Esophagus muscularis mucosa (tissue), 3 donors: ENCODE measurements around the gene GAREM1.

Experiments
- POLR2A ChIP-seq: fragments of 450-650 bp; IDR thresholded peaks from one replicate; pipeline ENCODE4 v1.6.1; 2017; ENCODE audit warnings: antibody characterized with exemption, moderate library complexity, mild to moderate bottlenecking, low read depth
- POLR2AphosphoS5 ChIP-seq, 2 donors: sonication (generic); formaldehyde crosslinking; IDR thresholded peaks; one replicate each; pipeline ENCODE4 v1.6.1; 2017; ENCODE audit warnings: antibody characterized with exemption in 2 of 2
- TF ChIP-seq, protein P1 (sequence below), 3 experiments: fragments of 200-600 bp in 2 of 3; fragments of 450-650 bp in 1 of 3; sonication (generic) in 2 of 3; IDR thresholded peaks; one replicate each; pipeline ENCODE4 v1.5.1; 2017 to 2019; ENCODE audit warnings: antibody characterized with exemption in 3 of 3, mild to moderate bottlenecking in 2 of 3, moderate library complexity in 1 of 3

DNA sequence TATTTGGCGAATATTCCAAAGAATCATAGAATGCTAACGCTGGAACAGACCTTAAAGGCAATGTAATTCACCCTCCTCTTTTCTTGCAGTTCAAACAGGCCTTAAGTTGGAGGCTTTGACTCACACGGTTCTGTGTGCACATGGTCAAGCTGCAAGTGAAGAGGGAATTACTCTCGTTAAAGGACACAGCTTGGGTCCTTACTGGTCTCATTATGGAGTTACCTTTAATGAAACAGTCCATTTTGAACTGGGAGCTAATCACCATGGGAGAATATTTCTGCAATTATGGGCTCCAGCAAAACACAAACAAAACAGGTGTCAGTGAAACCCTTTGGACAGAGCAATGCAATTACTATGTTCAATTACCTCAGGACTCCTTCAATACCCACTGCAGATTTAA, 135.5 kb downstream of the GAREM1 start:
- TF ChIP-seq POLR2A: no peak
- TF ChIP-seq, protein P1, sequence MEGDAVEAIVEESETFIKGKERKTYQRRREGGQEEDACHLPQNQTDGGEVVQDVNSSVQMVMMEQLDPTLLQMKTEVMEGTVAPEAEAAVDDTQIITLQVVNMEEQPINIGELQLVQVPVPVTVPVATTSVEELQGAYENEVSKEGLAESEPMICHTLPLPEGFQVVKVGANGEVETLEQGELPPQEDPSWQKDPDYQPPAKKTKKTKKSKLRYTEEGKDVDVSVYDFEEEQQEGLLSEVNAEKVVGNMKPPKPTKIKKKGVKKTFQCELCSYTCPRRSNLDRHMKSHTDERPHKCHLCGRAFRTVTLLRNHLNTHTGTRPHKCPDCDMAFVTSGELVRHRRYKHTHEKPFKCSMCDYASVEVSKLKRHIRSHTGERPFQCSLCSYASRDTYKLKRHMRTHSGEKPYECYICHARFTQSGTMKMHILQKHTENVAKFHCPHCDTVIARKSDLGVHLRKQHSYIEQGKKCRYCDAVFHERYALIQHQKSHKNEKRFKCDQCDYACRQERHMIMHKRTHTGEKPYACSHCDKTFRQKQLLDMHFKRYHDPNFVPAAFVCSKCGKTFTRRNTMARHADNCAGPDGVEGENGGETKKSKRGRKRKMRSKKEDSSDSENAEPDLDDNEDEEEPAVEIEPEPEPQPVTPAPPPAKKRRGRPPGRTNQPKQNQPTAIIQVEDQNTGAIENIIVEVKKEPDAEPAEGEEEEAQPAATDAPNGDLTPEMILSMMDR (IDR thresholded peaks at IDR 0.05): no peak
- no peak for TF ChIP-seq POLR2AphosphoS5 (IDR thresholded peaks at IDR 0.05)
